ENCODE data around the gene USH2A.

USH2A gene

GRCh38 chr1:216090556-216090955 lies 332.7 kb downstream of the USH2A start:
- in situ Hi-C loops (cut with MboI; ENCODE audit: low sequenced_read_pairs), result no loop called here
- no peak for DNase-seq (ENCODE audit: low spot score in 2 of 2)
- no peaks in the 10 kb centered on the region for H3K27me3 ChIP-seq (ENCODE audit: low read depth)

GRCh38 chr1:216086678-216087077 lies 336.6 kb downstream of the USH2A start:
- Histone ChIP-seq H3K9me3 (no peaks in the 10 kb centered on the region), H3K36me3 (replicated peaks) (no peaks in the 10 kb centered on the region), H3K4me3 (no peak overlapping the region), H3K27me3 (ENCODE audit: low read depth) (no peaks in the 10 kb centered on the region), H3K4me1 (no peaks in the 10 kb centered on the region)
- in situ Hi-C loops (cut with MboI; ENCODE audit: low sequenced_read_pairs), result no loop called here
- DNase-seq (ENCODE audit: low spot score in 2 of 2), result no peak

More at GRCh38 chr1:216090556-216090955, 332.7 kb downstream of the USH2A start:
- Histone ChIP-seq H3K36me3 (replicated peaks) (no peaks in the 10 kb centered on the region), H3K4me1 (no peaks in the 10 kb centered on the region), H3K9me3 (no peaks in the 10 kb centered on the region), H3K4me3 (no peak overlapping the region)

DNA sequence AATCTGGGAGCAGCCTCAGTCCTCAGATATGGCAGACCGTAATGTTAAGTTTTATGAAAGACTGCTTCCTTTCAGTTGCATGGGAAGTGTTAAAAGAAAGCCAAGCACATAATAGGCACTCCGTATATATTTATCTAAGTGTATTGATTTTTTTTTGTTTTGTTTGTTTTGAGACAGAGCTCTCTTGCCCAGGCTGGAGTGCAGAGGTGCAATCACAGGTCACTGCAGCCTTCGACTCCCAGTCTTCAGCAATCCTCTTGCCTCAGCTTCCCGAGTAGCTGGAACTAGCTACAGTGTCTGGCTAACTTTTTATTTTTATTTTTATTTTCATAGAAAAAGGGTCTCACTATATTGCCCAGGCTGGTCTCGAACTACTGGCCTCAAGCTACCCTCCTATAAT lies 341.8 kb downstream of the USH2A start:
- no peaks in the 10 kb centered on the region for H3K36me3 ChIP-seq (replicated peaks)
- H3K27me3 ChIP-seq (ENCODE audit: low read depth), result no peaks in the 10 kb centered on the region
- H3K9me3 ChIP-seq, result no peaks in the 10 kb centered on the region
- H3K4me1 ChIP-seq, result no peaks in the 10 kb centered on the region
- H3K4me3 ChIP-seq, result no peak overlapping the region
- DNase-seq (ENCODE audit: low spot score in 2 of 2), result no peak
- in situ Hi-C loops (cut with MboI; ENCODE audit: low sequenced_read_pairs), result no loop called here

DNA sequence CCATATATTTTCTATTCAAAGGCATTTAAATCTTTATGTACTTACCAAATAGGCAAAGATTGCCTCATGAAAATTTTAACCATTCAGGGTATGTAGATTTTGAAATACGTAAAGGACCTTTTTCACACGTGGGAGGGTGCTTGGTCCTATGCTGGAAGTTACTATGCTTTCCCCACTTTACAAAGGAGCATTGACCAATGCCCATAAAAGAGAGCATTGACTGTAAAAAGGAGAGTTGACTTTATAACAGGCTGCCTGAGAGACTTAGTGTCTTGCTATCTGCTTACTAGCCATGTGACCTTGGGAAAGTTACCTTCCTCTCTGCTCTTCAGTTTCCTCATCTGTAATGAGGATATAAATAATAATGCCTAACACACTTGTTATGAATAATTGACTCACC lies 346.5 kb downstream of the USH2A start:
- in situ Hi-C loops (cut with MboI; ENCODE audit: low sequenced_read_pairs), result no loop called here
- no peaks in the 10 kb centered on the region for H3K9me3 ChIP-seq
- no peak for DNase-seq (ENCODE audit: low spot score in 2 of 2)
- no peaks in the 10 kb centered on the region for H3K27me3 ChIP-seq (ENCODE audit: low read depth)
- no peak overlapping the region for H3K4me3 ChIP-seq
- H3K36me3 ChIP-seq (replicated peaks), result no peaks in the 10 kb centered on the region
- no peaks in the 10 kb centered on the region for H3K4me1 ChIP-seq

DNA sequence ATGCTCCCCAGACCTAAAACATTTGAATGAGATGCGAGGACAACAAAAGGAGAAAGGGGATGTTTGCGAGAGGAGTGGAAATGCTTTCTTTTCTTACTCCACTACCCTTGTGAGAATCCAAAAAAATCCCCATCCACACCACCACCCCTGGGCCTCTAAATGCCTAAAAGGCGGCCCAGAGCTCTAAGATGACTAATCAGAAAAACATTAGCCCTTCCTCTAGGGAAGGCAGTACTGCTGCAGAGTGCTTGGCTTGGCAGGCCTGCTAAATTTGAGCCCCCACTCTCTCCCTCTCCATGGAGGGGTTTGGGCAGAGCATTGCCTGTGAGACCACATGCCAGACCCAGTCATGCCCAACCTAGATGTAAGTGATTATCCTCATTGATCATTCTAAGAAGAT lies 347.9 kb downstream of the USH2A start:
- DNase-seq (ENCODE audit: low spot score in 2 of 2), result no peak
- no peaks in the 10 kb centered on the region for H3K36me3 ChIP-seq (replicated peaks)
- H3K27me3 ChIP-seq (ENCODE audit: low read depth), result no peaks in the 10 kb centered on the region
- H3K4me1 ChIP-seq, result no peaks in the 10 kb centered on the region
- H3K4me3 ChIP-seq, result no peak overlapping the region
- in situ Hi-C loops (cut with MboI; ENCODE audit: low sequenced_read_pairs), result no loop called here
- H3K9me3 ChIP-seq, result no peaks in the 10 kb centered on the region

GRCh38 chr1:216073793-216074595 lies 349.3 kb downstream of the USH2A start:
- in situ Hi-C loops (cut with MboI; ENCODE audit: low sequenced_read_pairs), result no loop called here
- Histone ChIP-seq H3K4me3 (no peak overlapping the region), H3K4me1 (no peaks in the 10 kb centered on the region), H3K36me3 (replicated peaks) (no peaks in the 10 kb centered on the region), H3K9me3 (no peaks in the 10 kb centered on the region), H3K27me3 (ENCODE audit: low read depth) (no peaks in the 10 kb centered on the region)
- DNase-seq (ENCODE audit: low spot score in 2 of 2), result no peak

DNA sequence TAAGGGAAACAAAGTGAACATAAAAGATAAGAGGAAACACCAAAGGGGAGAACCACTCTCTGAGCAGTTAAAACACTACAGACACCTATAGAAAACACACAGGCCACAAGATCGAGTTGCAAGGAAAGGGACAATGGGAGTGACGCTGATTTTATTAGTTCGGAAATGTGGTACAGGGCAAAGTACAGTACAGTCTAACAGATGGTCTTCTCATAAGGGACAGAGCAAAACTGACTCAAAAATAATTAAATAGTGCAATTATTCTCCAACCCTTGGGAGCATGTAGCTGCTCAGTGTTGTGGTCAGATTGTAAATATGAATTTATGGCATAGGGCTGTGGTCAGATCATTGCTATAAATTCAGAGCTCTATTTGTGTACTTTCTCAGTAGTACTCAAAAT lies 352.0 kb downstream of the USH2A start:
- H3K9me3 ChIP-seq, result no peaks in the 10 kb centered on the region
- no peaks in the 10 kb centered on the region for H3K36me3 ChIP-seq (replicated peaks)
- no peaks in the 10 kb centered on the region for H3K27me3 ChIP-seq (ENCODE audit: low read depth)
- in situ Hi-C loops (cut with MboI; ENCODE audit: low sequenced_read_pairs), result no loop called here
- H3K4me3 ChIP-seq, result no peak overlapping the region
- no peaks in the 10 kb centered on the region for H3K4me1 ChIP-seq
- DNase-seq (ENCODE audit: low spot score in 2 of 2), result no peak

- in situ Hi-C loops (cut with MboI; ENCODE audit: low sequenced_read_pairs), result no loop called here
- no peak for DNase-seq (ENCODE audit: low spot score in 2 of 2)
- Histone ChIP-seq H3K4me1 (no peaks in the 10 kb centered on the region), H3K4me3 (no peak overlapping the region), H3K9me3 (no peaks in the 10 kb centered on the region), H3K36me3 (replicated peaks) (no peaks in the 10 kb centered on the region), H3K27me3 (ENCODE audit: low read depth) (no peaks in the 10 kb centered on the region)
Measured at GRCh38 chr1:216064643-216065042, 358.6 kb downstream of the USH2A start.

DNA sequence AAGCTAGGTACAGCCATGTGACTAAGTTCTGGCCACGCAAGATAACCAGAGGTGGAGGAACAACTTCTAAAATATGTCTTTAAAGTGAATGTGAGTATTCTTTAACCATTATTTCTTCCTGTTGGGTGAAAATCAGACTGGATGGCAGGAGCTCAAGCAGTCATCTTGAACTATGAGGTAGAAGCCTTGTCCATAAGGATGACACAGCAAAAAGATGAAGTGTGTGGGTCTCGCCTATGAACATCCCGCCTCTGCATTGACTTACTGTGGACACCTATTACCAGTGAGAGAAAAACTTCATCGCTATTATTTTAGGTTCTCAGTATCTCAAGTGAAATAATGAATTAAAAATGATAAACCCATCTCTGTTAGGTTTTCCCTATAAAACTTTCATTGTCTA lies 365.3 kb downstream of the USH2A start:
- DNase-seq (ENCODE audit: low spot score in 2 of 2), result no peak
- no peaks in the 10 kb centered on the region for H3K27me3 ChIP-seq (ENCODE audit: low read depth)
- H3K9me3 ChIP-seq, result no peaks in the 10 kb centered on the region
- H3K4me3 ChIP-seq, result no peak overlapping the region
- H3K36me3 ChIP-seq (replicated peaks), result no peaks in the 10 kb centered on the region
- H3K4me1 ChIP-seq, result no peaks in the 10 kb centered on the region
- in situ Hi-C loops (cut with MboI; ENCODE audit: low sequenced_read_pairs), result no loop called here

- no peaks in the 10 kb centered on the region for H3K27me3 ChIP-seq (ENCODE audit: low read depth)
- no peak for DNase-seq (ENCODE audit: low spot score in 2 of 2)
- no peaks in the 10 kb centered on the region for H3K9me3 ChIP-seq
- no peaks in the 10 kb centered on the region for H3K36me3 ChIP-seq (replicated peaks)
- H3K4me3 ChIP-seq, result no peak overlapping the region
- in situ Hi-C loops (cut with MboI; ENCODE audit: low sequenced_read_pairs), result no loop called here
- no peaks in the 10 kb centered on the region for H3K4me1 ChIP-seq
Measured at GRCh38 chr1:216057063-216057462, 366.2 kb downstream of the USH2A start.

GRCh38 chr1:216055004-216055403 lies 368.2 kb downstream of the USH2A start:
- DNase-seq (ENCODE audit: low spot score in 2 of 2), result no peak
- Histone ChIP-seq H3K4me3 (no peak overlapping the region), H3K36me3 (replicated peaks) (no peaks in the 10 kb centered on the region), H3K4me1 (no peaks in the 10 kb centered on the region), H3K9me3 (no peaks in the 10 kb centered on the region), H3K27me3 (ENCODE audit: low read depth) (no peaks in the 10 kb centered on the region)
- in situ Hi-C loops (cut with MboI; ENCODE audit: low sequenced_read_pairs), result no loop called here

GRCh38 chr1:216054600-216054999 lies 368.6 kb downstream of the USH2A start:
- Histone ChIP-seq H3K4me3 (no peak overlapping the region), H3K4me1 (no peaks in the 10 kb centered on the region), H3K36me3 (replicated peaks) (no peaks in the 10 kb centered on the region), H3K27me3 (ENCODE audit: low read depth) (no peaks in the 10 kb centered on the region), H3K9me3 (no peaks in the 10 kb centered on the region)
- in situ Hi-C loops (cut with MboI; ENCODE audit: low sequenced_read_pairs), result no loop called here
- no peak for DNase-seq (ENCODE audit: low spot score in 2 of 2)

- Histone ChIP-seq H3K36me3 (replicated peaks) (no peaks in the 10 kb centered on the region), H3K4me3 (no peak overlapping the region), H3K4me1 (no peaks in the 10 kb centered on the region), H3K9me3 (no peaks in the 10 kb centered on the region), H3K27me3 (ENCODE audit: low read depth) (no peaks in the 10 kb centered on the region)
- DNase-seq (ENCODE audit: low spot score in 2 of 2), result no peak
- in situ Hi-C loops (cut with MboI; ENCODE audit: low sequenced_read_pairs), result no loop called here
Measured at GRCh38 chr1:216051071-216051470, 372.2 kb downstream of the USH2A start.

GRCh38 chr1:216049741-216050430 lies 373.4 kb downstream of the USH2A start:
- no peak overlapping the region for H3K4me3 ChIP-seq
- in situ Hi-C loops (cut with MboI; ENCODE audit: low sequenced_read_pairs), result no loop called here
- no peaks in the 10 kb centered on the region for H3K36me3 ChIP-seq (replicated peaks)
- H3K27me3 ChIP-seq (ENCODE audit: low read depth), result no peaks in the 10 kb centered on the region
- H3K9me3 ChIP-seq, result no peaks in the 10 kb centered on the region
- H3K4me1 ChIP-seq, result no peaks in the 10 kb centered on the region
- DNase-seq (ENCODE audit: low spot score in 2 of 2), result no peak

Measured in HAP-1 (cell line).